ENCODE measurements around the gene PRMT6.
A peak's percentile ranks its signal among the peaks of the same experiment; 100 is the strongest.
"Not testable (repeated sequence)": the region's sequence is repeated elsewhere in the genome, so short reads cannot be mapped to it uniquely, and the experiment has no call there.

Gene PRMT6

GRCh38 chr1:107073493-107073892, 17.0 kb downstream of the PRMT6 start:
- no peak for DNase-seq (ENCODE audit: low read depth)
- no peak for TF ChIP-seq CTCF (conservative IDR thresholded peaks at IDR 0.05; ENCODE audit: low read length)

GRCh38 chr1:107076841-107077240, 20.4 kb downstream of the PRMT6 start:
- DNase-seq (ENCODE audit: low read depth), result peak; percentile 84
- no peak for TF ChIP-seq CTCF (conservative IDR thresholded peaks at IDR 0.05; ENCODE audit: low read length)
- H3K4me3 ChIP-seq (ENCODE audit: low read length), result no peak overlapping the region

More at GRCh38 chr1:107073493-107073892, 17.0 kb downstream of the PRMT6 start:
- no peak overlapping the region for H3K4me3 ChIP-seq (ENCODE audit: low read length)

DNA sequence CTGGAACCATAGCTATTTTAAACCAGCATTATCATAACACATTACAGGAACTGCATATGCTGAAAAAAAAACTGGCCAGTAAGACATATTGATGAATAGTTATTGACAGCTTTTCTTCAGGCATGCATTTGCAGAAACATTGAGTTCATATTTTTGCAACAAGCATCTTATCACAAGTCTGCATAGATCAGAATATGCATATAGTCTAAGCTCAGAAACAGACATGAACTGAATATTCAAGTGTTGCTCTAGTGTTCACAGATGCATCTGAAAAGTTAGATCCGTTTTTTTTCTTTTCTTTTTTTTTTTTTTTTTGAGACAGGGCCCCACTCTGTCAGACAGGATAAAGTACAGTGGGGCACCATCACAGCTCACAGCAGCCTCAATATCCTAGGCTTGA, 22.8 kb downstream of the PRMT6 start:
- DNase-seq (ENCODE audit: low read depth), result no peak
- no peak for TF ChIP-seq CTCF (conservative IDR thresholded peaks at IDR 0.05; ENCODE audit: low read length)
- H3K4me3 ChIP-seq (ENCODE audit: low read length), result no peak overlapping the region

DNA sequence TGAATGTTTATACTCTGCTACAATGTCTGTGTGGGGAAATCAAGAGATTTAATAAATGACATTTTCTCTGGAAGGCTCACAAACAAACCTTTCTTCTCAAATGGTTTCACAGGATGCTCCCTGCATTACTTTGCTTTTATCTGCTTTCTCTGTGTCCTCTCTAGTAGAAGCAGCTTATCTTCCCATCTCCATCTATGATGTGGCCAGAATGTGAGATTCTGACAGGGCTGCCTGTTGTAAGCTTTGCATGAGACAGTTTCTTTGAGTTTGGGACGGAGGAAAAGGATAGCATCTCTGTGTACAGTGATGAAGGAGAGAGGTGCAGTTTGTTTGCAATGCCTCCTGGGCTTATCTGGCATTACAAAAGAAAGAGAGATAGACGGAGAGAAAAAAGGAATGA, 24.6 kb downstream of the PRMT6 start:
- no peak overlapping the region for H3K4me3 ChIP-seq (ENCODE audit: low read length)
- no peak for DNase-seq (ENCODE audit: low read depth)
- TF ChIP-seq CTCF (conservative IDR thresholded peaks at IDR 0.05; ENCODE audit: low read length), result no peak

- H3K4me3 ChIP-seq (ENCODE audit: low read length), result no peak overlapping the region
- no peak for TF ChIP-seq CTCF (conservative IDR thresholded peaks at IDR 0.05; ENCODE audit: low read length)
- DNase-seq (ENCODE audit: low read depth), result no peak
Observed at GRCh38 chr1:107091418-107091817, 34.9 kb downstream of the PRMT6 start.

- not testable (repeated sequence) for H3K4me3 ChIP-seq (ENCODE audit: low read length); DNase-seq (ENCODE audit: low read depth)
Observed at GRCh38 chr1:107093395-107093794, 36.9 kb downstream of the PRMT6 start.

GRCh38 chr1:107095647-107096046, 39.2 kb downstream of the PRMT6 start:
- DNase-seq (ENCODE audit: low read depth), result no peak
- no peak overlapping the region for H3K4me3 ChIP-seq (ENCODE audit: low read length)
- no peak for TF ChIP-seq CTCF (conservative IDR thresholded peaks at IDR 0.05; ENCODE audit: low read length)

- TF ChIP-seq CTCF (conservative IDR thresholded peaks at IDR 0.05; ENCODE audit: low read length), result no peak
- DNase-seq (ENCODE audit: low read depth), result no peak
- H3K4me3 ChIP-seq (ENCODE audit: low read length), result no peak overlapping the region
Observed at GRCh38 chr1:107096690-107097089, 40.2 kb downstream of the PRMT6 start.

Data from AG10803 (cell line).